ENCODE data around the gene DNAJC25. TPM values are rescaled to one million over a fixed set of nuclear protein-coding genes. Genes with fewer than 3 reads are reported as not detected.

The DNAJC25 gene
- total and polyA plus RNA-seq, 2 of the 13 experiments (the other 11 are each of a cell fraction or from before 2014, with no cell fraction given) = 5.7 to 10.2 TPM

DNA sequence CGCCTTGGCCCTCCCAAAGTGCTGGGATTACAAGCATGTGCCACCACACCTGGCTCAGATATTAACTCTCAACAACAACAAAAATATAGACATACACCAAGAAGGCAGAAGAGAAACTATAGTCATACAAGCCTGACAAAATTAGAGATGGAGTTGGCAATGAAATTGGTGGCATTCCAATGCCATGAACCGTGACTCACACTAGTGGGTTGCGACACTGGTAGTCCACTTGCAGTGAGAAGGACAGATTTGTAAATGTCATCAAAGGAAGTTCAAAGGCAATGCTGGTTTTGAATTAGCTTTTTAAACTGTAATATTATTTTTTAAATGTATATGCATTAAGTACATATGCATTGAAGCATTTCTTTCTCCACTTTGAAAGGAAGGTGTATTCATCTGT is 8.5 kb upstream of the DNAJC25 start:
- H4K20me1 ChIP-seq (ENCODE audit: insufficient read depth, low read length) = no peaks in the 10 kb centered on the region
- no peaks in the 10 kb centered on the region for H3K27me3 ChIP-seq (ENCODE audit: control insufficient read depth in 1 of 2, insufficient read depth in 2 of 2, low read length in 2 of 2)
- no peak overlapping the region for H3K27ac ChIP-seq (ENCODE audit: extremely low read length, insufficient read depth, low read length)
- POLR2A ChIA-PET = interaction anchor here (0.7 kb wide), 1 partner anchor 24 kb away, joined by 3 read pairs; no protein-coding TSS in a partner anchor
- ATAC-seq = peak; percentile 36
- in situ Hi-C loops (cut with HindIII; ENCODE audit: extremely low pct_ligation_motif_present, low pct_unique_long_range_greater_than_20kb) (no loop called here), intact Hi-C loops (cut with micrococcal nuclease; ENCODE audit: unreplicated experiment) (no loop called here)
- H2AFZ ChIP-seq (ENCODE audit: low read length) = no peak overlapping the region
- FAIRE-seq = no peak
- H3K9me3 ChIP-seq (ENCODE audit: low read length) = no peaks in the 10 kb centered on the region
- CTCF ChIA-PET (ENCODE audit: low intra/inter-chr PET ratio, low total read pairs) = interaction anchor here (0.9 to 2.1 kb wide), 2 partner anchors 25 kb away, joined by 3 to 27 read pairs; no protein-coding TSS in a partner anchor
- WGBS (ENCODE audit: low lambda C conversion rate) = 15% methylated on average over 3 of the region's 3 CpGs
- no peaks in the 10 kb centered on the region for H3K36me3 ChIP-seq (replicated peaks in 1 of 2; ENCODE audit: control insufficient read depth in 1 of 2, insufficient read depth in 2 of 2, low read length in 2 of 2)
- H3K4me2 ChIP-seq (ENCODE audit: low read depth, low read length) = no peak overlapping the region
- peaks cover 11% of the 10 kb centered on the region for H3K4me1 ChIP-seq (ENCODE audit: insufficient read depth, low read length)
- BruUV-seq (replicated peaks) = no TSS peak
- no peaks in the 10 kb centered on the region for H3K79me2 ChIP-seq (ENCODE audit: insufficient read depth, low read length)
- H3K4me3 ChIP-seq (replicated peaks in 1 of 3; ENCODE audit: insufficient read depth in 1 of 3, low read depth in 2 of 3, low read length in 3 of 3) = no peak overlapping the region
- peak; percentile 68 for DNase-seq (ENCODE audit: low spot score)
- H3K9ac ChIP-seq (ENCODE audit: insufficient read depth, low read depth, low read length) = no peak overlapping the region
- TF ChIP-seq ZNF367 (CRISPR knock-in tag; IDR thresholded peaks at IDR 0.05; ENCODE audit: borderline replicate concordance) = no peak
- TF ChIP-seq GABPB1 (CRISPR knock-in tag; IDR thresholded peaks at IDR 0.05) = no peak
- no peak for TF ChIP-seq SMAD3 (CRISPR knock-in tag; IDR thresholded peaks at IDR 0.05)
- TF ChIP-seq KMT2B (CRISPR knock-in tag; IDR thresholded peaks at IDR 0.05) = no peak
- TF ChIP-seq, protein P1, sequence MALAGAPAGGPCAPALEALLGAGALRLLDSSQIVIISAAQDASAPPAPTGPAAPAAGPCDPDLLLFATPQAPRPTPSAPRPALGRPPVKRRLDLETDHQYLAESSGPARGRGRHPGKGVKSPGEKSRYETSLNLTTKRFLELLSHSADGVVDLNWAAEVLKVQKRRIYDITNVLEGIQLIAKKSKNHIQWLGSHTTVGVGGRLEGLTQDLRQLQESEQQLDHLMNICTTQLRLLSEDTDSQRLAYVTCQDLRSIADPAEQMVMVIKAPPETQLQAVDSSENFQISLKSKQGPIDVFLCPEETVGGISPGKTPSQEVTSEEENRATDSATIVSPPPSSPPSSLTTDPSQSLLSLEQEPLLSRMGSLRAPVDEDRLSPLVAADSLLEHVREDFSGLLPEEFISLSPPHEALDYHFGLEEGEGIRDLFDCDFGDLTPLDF (CRISPR knock-in tag; IDR thresholded peaks at IDR 0.05) = no peak
- TF ChIP-seq, protein P2, sequence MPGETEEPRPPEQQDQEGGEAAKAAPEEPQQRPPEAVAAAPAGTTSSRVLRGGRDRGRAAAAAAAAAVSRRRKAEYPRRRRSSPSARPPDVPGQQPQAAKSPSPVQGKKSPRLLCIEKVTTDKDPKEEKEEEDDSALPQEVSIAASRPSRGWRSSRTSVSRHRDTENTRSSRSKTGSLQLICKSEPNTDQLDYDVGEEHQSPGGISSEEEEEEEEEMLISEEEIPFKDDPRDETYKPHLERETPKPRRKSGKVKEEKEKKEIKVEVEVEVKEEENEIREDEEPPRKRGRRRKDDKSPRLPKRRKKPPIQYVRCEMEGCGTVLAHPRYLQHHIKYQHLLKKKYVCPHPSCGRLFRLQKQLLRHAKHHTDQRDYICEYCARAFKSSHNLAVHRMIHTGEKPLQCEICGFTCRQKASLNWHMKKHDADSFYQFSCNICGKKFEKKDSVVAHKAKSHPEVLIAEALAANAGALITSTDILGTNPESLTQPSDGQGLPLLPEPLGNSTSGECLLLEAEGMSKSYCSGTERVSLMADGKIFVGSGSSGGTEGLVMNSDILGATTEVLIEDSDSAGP (CRISPR knock-in tag; IDR thresholded peaks at IDR 0.05; ENCODE audit: borderline replicate concordance) = no peak
- TF ChIP-seq, protein P3, sequence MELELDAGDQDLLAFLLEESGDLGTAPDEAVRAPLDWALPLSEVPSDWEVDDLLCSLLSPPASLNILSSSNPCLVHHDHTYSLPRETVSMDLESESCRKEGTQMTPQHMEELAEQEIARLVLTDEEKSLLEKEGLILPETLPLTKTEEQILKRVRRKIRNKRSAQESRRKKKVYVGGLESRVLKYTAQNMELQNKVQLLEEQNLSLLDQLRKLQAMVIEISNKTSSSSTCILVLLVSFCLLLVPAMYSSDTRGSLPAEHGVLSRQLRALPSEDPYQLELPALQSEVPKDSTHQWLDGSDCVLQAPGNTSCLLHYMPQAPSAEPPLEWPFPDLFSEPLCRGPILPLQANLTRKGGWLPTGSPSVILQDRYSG (CRISPR knock-in tag; IDR thresholded peaks at IDR 0.05) = no peak
- no peak for TF ChIP-seq TAF15 (IDR thresholded peaks at IDR 0.05; ENCODE audit: low read depth, low read length, poor library complexity, severe bottlenecking)
- TF ChIP-seq ZBTB1 (CRISPR knock-in tag; IDR thresholded peaks at IDR 0.05; ENCODE audit: borderline replicate concordance) = no peak
- TF ChIP-seq ZMYM2 (CRISPR knock-in tag; IDR thresholded peaks at IDR 0.05) = no peak
- TF ChIP-seq, protein P4, sequence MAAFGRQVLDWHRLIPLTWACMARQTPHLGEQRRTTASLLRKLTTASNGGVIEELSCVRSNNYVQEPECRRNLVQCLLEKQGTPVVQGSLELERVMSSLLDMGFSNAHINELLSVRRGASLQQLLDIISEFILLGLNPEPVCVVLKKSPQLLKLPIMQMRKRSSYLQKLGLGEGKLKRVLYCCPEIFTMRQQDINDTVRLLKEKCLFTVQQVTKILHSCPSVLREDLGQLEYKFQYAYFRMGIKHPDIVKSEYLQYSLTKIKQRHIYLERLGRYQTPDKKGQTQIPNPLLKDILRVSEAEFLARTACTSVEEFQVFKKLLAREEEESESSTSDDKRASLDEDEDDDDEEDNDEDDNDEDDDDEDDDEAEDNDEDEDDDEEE (CRISPR knock-in tag; IDR thresholded peaks at IDR 0.05) = no peak
- TF ChIP-seq MXI1 (IDR thresholded peaks at IDR 0.05; ENCODE audit: borderline replicate concordance, low read depth, low read length) = no peak
- TF ChIP-seq TBP (CRISPR knock-in tag; IDR thresholded peaks at IDR 0.05) = no peak
- no peak for TF ChIP-seq KAT8 (CRISPR knock-in tag; IDR thresholded peaks at IDR 0.05)
- no peak for TF ChIP-seq ZNF883 (CRISPR knock-in tag; IDR thresholded peaks at IDR 0.05; ENCODE audit: not compliant biosample characterization)
- no peak for TF ChIP-seq TEAD2 (CRISPR knock-in tag; IDR thresholded peaks at IDR 0.05)

Data from HepG2 (cell line).